Gastrocnemius medialis (tissue), 4 donors: Measurements from ENCODE around the gene EIF2D. TPM values are rescaled to one million over a fixed set of nuclear protein-coding genes. Genes with fewer than 3 reads are reported as not detected.
A peak's percentile ranks its signal among the peaks of the same experiment; 100 is the strongest.
"Not testable (repeated sequence)": the region's sequence is repeated elsewhere in the genome, so short reads cannot be mapped to it uniquely, and the experiment has no call there.

Experiments
- ATAC-seq, 2 donors: fragments of 150-250 bp; one replicate each; pipeline ENCODE4 v1.9.1; 2016
- DNase-seq, 2 donors: peaks; one replicate each; pipeline ENCODE4 v3.0.0-alpha.2; 2019
- H3K27ac ChIP-seq, 4 donors: fragments of 200-600 bp; sonication (generic); 1 replicate in 1 of 4; 2 replicates in 3 of 4; pipeline ENCODE4 v1.5.1; 2016 to 2018; ENCODE audit warnings: mild to moderate bottlenecking in 2 of 4, moderate library complexity in 1 of 4
- H3K27me3 ChIP-seq, 3 donors: fragments of 200-600 bp; sonication (generic) in 2 of 3; 1 replicate in 1 of 3; 2 replicates in 2 of 3; pipeline versions ENCODE4 v1.5.1 to v1.6.0; 2016 to 2019; ENCODE audit warnings: mild to moderate bottlenecking in 1 of 3, moderate library complexity in 1 of 3
- H3K36me3 ChIP-seq, 2 donors: fragments of 200-600 bp; sonication (generic) in 1 of 2; one replicate each; pipeline ENCODE4 v1.5.1; 2017 to 2018
- H3K4me1 ChIP-seq, 2 donors: fragments of 200-600 bp; sonication (generic) in 1 of 2; one replicate each; pipeline ENCODE4 v1.5.1; 2016 to 2017; ENCODE audit warnings: mild to moderate bottlenecking in 2 of 2
- H3K4me3 ChIP-seq, 4 donors: fragments of 200-600 bp; sonication (generic) in 3 of 4; 1 replicate in 1 of 4; 2 replicates in 3 of 4; pipeline ENCODE4 v1.5.1; 2016 to 2019; ENCODE audit warnings: mild to moderate bottlenecking in 2 of 4
- H3K9me3 ChIP-seq, 3 donors: fragments of 200-600 bp; sonication (generic) in 2 of 3; 1 replicate in 1 of 3; 2 replicates in 2 of 3; pipeline ENCODE4 v1.5.1; 2016 to 2019
- POLR2A ChIP-seq, 2 donors: fragments of 450-650 bp; IDR thresholded peaks; one replicate each; pipeline ENCODE4 v1.6.1; 2017; ENCODE audit warnings: antibody characterized with exemption in 2 of 2, mild to moderate bottlenecking in 2 of 2, moderate library complexity in 2 of 2
- in situ Hi-C, 4 donors: fragments of 200-750 bp; cut with MboI; loops; one replicate each; pipeline versions ENCODE4 v1.15.0 to v1.8.0; 2017; ENCODE audit warnings: low sequenced_read_pairs in 4 of 4
- intact Hi-C: fragments of 100-400 bp; cut with DNase I; formaldehyde crosslinking; loops from one replicate; pipeline ENCODE4 v1.15.1; 2023; ENCODE audit warnings: low total_unique reads
- total RNA-seq, 4 donors: library from RNA; depleted of rRNA; stranded (reverse); fragments of >200 nt; gene quantifications; one replicate each; pipeline versions ENCODE4 v1.1.0 to v1.2.3, GENCODE V29; 2016
- TF ChIP-seq, protein P1 (sequence below), 5 experiments: fragments of 450-650 bp in 3 of 5; fragments of 200-600 bp in 2 of 5; sonication (generic) in 2 of 5; IDR thresholded peaks in 4 of 5; conservative IDR thresholded peaks in 1 of 5; 1 replicate in 4 of 5; 2 replicates in 1 of 5; pipeline ENCODE4 v1.5.1; 2016 to 2019; ENCODE audit warnings: antibody characterized with exemption in 5 of 5, mild to moderate bottlenecking in 3 of 5, moderate library complexity in 3 of 5

The EIF2D gene
- total RNA-seq, 4 donors from 2014 or later: 23.7 to 61.2 (median 38.6) TPM

- H3K4me3 ChIP-seq: no peak overlapping the region
- H3K36me3 ChIP-seq: peaks cover 0 to 30% of the 10 kb centered on the region in 2 donors
- TF ChIP-seq, protein P1, sequence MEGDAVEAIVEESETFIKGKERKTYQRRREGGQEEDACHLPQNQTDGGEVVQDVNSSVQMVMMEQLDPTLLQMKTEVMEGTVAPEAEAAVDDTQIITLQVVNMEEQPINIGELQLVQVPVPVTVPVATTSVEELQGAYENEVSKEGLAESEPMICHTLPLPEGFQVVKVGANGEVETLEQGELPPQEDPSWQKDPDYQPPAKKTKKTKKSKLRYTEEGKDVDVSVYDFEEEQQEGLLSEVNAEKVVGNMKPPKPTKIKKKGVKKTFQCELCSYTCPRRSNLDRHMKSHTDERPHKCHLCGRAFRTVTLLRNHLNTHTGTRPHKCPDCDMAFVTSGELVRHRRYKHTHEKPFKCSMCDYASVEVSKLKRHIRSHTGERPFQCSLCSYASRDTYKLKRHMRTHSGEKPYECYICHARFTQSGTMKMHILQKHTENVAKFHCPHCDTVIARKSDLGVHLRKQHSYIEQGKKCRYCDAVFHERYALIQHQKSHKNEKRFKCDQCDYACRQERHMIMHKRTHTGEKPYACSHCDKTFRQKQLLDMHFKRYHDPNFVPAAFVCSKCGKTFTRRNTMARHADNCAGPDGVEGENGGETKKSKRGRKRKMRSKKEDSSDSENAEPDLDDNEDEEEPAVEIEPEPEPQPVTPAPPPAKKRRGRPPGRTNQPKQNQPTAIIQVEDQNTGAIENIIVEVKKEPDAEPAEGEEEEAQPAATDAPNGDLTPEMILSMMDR (IDR thresholded peaks at IDR 0.05 in 4 of 5, conservative IDR thresholded peaks at IDR 0.05 in 1 of 5): peak; percentile 79 to 92 (median 89)
- TF ChIP-seq POLR2A (IDR thresholded peaks at IDR 0.05): no peak
- H3K27ac ChIP-seq: no peak overlapping the region
- in situ Hi-C loops: loop anchor here (5.0 to 10.0 kb wide), 4 partner anchors 37 to 99 kb away; no protein-coding TSS in a partner anchor
- peaks cover 14 to 18% of the 10 kb centered on the region in 2 donors for H3K4me1 ChIP-seq
- no peaks in the 10 kb centered on the region for H3K27me3 ChIP-seq
- intact Hi-C loops: loop anchor here (1.0 kb wide), 2 partner anchors 39 to 94 kb away; no protein-coding TSS in a partner anchor
- ATAC-seq: peak; percentile 33 to 50
- no peaks in the 10 kb centered on the region for H3K9me3 ChIP-seq
- peak; percentile 49 to 69 for DNase-seq
These were observed 28.3 kb downstream of the EIF2D start for GRCh38 chr1:206583707-206584648.

DNA sequence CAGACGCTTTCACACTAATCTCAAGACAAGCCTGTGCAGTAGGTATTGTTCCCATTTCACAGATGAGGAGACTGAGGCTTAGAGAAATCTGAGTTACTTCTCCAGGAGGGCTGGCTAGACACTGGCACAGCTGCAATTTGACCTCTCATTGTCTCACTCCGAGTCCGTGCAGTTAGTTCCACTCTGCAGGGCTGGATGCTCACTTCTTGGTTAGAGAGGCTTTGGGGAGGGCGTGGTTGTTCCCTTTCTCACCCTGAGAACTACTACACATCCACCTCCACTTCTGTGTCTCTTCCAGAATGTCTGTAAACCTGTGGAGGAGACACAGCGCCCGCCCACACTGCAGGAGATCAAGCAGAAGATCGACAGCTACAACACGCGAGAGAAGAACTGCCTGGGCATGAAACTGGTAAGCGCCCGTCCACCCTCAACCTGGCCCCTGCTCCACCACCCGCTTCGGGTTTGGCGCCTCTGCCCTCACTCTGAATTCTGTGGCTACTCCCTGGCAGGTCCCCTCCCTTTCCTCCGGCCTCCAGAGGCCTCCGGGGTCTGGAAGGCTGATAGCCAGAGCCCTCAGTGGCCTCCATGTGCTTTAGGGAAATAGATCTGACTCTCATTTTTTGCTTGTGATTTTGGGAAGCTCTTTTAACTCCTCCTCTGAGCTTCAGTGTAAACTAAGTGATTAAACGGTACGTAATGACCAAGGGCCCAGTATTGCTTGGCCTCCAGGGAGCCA lies 29.1 kb downstream of the EIF2D start:
- no peak for TF ChIP-seq POLR2A (IDR thresholded peaks at IDR 0.05)
- TF ChIP-seq, protein P1 (IDR thresholded peaks at IDR 0.05 in 4 of 5, conservative IDR thresholded peaks at IDR 0.05 in 1 of 5): no peak
- Histone ChIP-seq H3K36me3 (peaks cover 0 to 24% of the 10 kb centered on the region in 2 donors), H3K27me3 (no peaks in the 10 kb centered on the region)

GRCh38 chr1:206582537-206582936 lies 29.7 kb downstream of the EIF2D start:
- H3K9me3 ChIP-seq: no peaks in the 10 kb centered on the region
- in situ Hi-C loops (loop anchor here (5.0 to 10.0 kb wide), 4 partner anchors 35 to 98 kb away; no protein-coding TSS in a partner anchor), intact Hi-C loops (no loop called here)
- ATAC-seq: no peak
- H3K36me3 ChIP-seq: peaks cover 0 to 18% of the 10 kb centered on the region in 2 donors
- H3K27ac ChIP-seq: no peak overlapping the region
- no peak for DNase-seq
- TF ChIP-seq, protein P1 (IDR thresholded peaks at IDR 0.05 in 4 of 5, conservative IDR thresholded peaks at IDR 0.05 in 1 of 5): no peak
- no peak for TF ChIP-seq POLR2A (IDR thresholded peaks at IDR 0.05)
- peaks cover 14 to 26% of the 10 kb centered on the region in 2 donors for H3K4me1 ChIP-seq
- no peak overlapping the region for H3K4me3 ChIP-seq
- H3K27me3 ChIP-seq: no peaks in the 10 kb centered on the region

More for the DNA sequence above, 29.1 kb downstream of the EIF2D start:
- in situ Hi-C loops (loop anchor here (5.0 to 10.0 kb wide), 4 partner anchors 36 to 98 kb away; no protein-coding TSS in a partner anchor), intact Hi-C loops (loop anchor here (1.0 kb wide), 2 partner anchors 38 to 93 kb away; no protein-coding TSS in a partner anchor)
- Histone ChIP-seq H3K9me3 (no peaks in the 10 kb centered on the region), H3K4me3 (no peak overlapping the region), H3K27ac (no peak overlapping the region), H3K4me1 (peaks cover 14 to 26% of the 10 kb centered on the region in 2 donors)
- no peak for ATAC-seq
- DNase-seq: no peak

GRCh38 chr1:206581571-206581981 lies 30.7 kb downstream of the EIF2D start:
- ATAC-seq: no peak
- Histone ChIP-seq H3K4me1 (peaks cover 14 to 26% of the 10 kb centered on the region in 2 donors), H3K9me3 (no peaks in the 10 kb centered on the region), H3K27ac (no peak overlapping the region), H3K36me3 (peaks cover 0 to 10% of the 10 kb centered on the region in 2 donors), H3K4me3 (no peak overlapping the region), H3K27me3 (no peaks in the 10 kb centered on the region)
- in situ Hi-C loops (loop anchor here (5.0 to 10.0 kb wide), 4 partner anchors 34 to 97 kb away; no protein-coding TSS in a partner anchor), intact Hi-C loops (no loop called here)
- TF ChIP-seq POLR2A (IDR thresholded peaks at IDR 0.05): no peak
- TF ChIP-seq, protein P1 (IDR thresholded peaks at IDR 0.05 in 4 of 5, conservative IDR thresholded peaks at IDR 0.05 in 1 of 5): no peak
- DNase-seq: no peak

- H3K36me3 ChIP-seq, intact Hi-C loops: not testable (repeated sequence)
These were observed 31.2 kb downstream of the EIF2D start for GRCh38 chr1:206581114-206581497.

More at GRCh38 chr1:206581114-206581497, 31.2 kb downstream of the EIF2D start:
- not testable (repeated sequence) for ATAC-seq, DNase-seq, H3K4me3 ChIP-seq, H3K9me3 ChIP-seq, H3K27me3 ChIP-seq
- Histone ChIP-seq H3K4me1 (peaks cover 14 to 26% of the 10 kb centered on the region in 2 donors), H3K27ac (peak overlapping the region in 3 of 4 donors; percentile 60 to 79 (median 75))
- in situ Hi-C loops: loop anchor here (5.0 to 10.0 kb wide), 4 partner anchors 34 to 96 kb away; no protein-coding TSS in a partner anchor
